Subcutaneous adipose tissue (tissue), 4 donors: ENCODE results near the gene MRPS21. TPM values are rescaled to one million over a fixed set of nuclear protein-coding genes. Genes with fewer than 3 reads are reported as not detected.

ENCODE experiments used
- total RNA-seq, 4 donors: library from RNA; depleted of rRNA; stranded (reverse); fragments of >200 nt; gene quantifications; one replicate each; pipeline ENCODE4 v1.1.0, GENCODE V29; 2016
- TF ChIP-seq, protein P1 (sequence below): fragments of 450-650 bp; IDR thresholded peaks from one replicate; pipeline ENCODE4 v1.5.1; 2016; ENCODE audit warnings: low read depth, mild to moderate bottlenecking, control low read depth, antibody characterized with exemption, moderate library complexity

The MRPS21 gene
- total RNA-seq, 4 donors from 2014 or later, result 30.0 to 47.9 (median 38.2) TPM

GRCh38 chr1:150259758-150260669, 33.6 kb upstream of the MRPS21 start:
- TF ChIP-seq, protein P1, sequence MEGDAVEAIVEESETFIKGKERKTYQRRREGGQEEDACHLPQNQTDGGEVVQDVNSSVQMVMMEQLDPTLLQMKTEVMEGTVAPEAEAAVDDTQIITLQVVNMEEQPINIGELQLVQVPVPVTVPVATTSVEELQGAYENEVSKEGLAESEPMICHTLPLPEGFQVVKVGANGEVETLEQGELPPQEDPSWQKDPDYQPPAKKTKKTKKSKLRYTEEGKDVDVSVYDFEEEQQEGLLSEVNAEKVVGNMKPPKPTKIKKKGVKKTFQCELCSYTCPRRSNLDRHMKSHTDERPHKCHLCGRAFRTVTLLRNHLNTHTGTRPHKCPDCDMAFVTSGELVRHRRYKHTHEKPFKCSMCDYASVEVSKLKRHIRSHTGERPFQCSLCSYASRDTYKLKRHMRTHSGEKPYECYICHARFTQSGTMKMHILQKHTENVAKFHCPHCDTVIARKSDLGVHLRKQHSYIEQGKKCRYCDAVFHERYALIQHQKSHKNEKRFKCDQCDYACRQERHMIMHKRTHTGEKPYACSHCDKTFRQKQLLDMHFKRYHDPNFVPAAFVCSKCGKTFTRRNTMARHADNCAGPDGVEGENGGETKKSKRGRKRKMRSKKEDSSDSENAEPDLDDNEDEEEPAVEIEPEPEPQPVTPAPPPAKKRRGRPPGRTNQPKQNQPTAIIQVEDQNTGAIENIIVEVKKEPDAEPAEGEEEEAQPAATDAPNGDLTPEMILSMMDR, result no peak

GRCh38 chr1:150261367-150261766, 32.3 kb upstream of the MRPS21 start:
- TF ChIP-seq, protein P1, result no peak

DNA sequence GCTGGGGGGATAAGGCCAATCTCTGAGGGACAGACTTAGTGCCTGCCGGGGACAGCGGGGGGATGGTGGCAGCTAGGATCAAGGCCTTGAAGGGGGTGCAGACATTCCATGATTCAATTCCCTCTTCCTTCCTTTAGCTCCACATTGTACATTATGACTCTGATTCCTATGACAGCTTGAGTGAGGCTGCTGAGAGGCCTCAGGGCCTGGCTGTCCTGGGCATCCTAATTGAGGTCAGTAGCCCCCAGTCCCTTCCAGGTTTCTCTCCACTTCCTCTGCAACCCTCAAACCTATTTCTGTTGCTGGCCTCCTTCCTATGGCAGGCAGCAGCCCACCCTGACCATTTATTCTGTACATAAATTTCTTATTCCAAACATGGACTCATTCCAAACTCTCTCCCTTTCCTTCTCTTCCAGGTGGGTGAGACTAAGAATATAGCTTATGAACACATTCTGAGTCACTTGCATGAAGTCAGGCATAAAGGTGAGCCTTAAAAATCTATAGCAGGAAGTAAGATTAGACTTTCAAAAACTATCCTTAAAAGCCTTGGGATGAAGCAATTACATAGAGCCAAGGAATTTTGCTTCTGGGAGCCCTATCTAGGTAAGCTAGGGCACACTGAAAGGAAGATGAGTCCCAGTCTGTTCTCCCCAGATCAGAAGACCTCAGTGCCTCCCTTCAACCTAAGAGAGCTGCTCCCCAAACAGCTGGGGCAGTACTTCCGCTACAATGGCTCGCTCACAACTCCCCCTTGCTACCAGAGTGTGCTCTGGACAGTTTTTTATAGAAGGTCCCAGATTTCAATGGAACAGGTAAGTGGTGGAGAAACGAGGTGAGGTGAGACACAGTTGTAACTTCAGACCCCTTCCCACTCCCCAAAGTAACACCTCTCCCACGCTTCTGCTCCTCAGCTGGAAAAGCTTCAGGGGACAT, 31.0 kb upstream of the MRPS21 start:
- TF ChIP-seq, protein P1, result no peak

DNA sequence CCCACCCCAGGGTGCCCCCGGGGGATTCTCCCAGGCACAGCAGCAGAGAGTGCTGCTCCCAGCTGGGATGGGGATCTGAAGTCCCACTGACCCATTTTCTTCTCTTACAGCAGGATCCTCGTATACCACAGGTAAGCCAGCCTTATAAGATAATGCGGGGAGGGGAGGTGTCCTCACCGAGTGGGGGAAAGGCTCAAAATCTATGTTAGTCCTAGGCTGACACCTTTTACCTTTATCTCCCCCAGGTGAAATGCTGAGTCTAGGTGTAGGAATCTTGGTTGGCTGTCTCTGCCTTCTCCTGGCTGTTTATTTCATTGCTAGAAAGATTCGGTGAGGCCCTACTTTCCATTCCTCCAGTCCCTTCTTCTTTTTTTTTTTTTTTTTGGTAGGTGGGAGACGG, 30.1 kb upstream of the MRPS21 start:
- TF ChIP-seq, protein P1, result no peak

DNA sequence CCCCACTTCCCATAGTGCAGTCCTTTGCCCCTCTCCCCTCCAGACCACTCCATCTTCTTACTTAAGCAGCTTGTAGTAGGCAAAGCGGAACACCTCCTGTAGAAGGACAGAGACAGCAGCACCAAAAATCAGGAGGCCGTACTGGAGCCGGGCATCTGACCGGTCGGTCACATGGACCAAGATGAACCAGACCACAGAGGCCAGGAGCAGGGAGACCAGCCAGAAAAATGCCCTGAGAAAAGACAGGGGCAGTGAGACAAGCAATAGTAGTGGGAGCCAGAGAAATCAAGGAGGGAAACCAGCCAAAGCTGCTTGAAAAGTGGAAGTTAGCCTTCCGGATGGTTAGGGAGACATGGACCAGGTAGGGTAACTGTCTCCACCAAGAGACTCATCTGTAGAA, 25.8 kb upstream of the MRPS21 start:
- TF ChIP-seq, protein P1, result no peak

DNA sequence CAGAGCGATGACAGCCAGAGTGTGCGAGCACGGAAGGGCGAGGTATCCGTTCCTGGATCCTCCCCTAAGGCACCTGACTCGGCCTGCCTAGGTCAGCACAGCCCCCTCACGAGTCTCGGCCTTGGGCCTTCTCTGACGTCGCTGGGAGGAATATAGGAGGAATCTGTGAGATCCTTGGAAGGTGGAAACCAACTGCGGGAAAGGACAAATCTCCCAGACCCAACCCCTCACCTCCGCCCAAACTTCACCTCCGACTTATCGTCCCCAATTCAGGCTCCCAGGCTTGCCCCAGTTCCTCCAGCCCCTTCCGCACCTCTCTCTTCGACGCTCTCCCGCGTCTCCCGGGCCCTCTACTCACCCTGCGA, 25.3 kb upstream of the MRPS21 start:
- TF ChIP-seq, protein P1, result no peak
